ENCODE measurements around the gene ADAMTS12.

ADAMTS12 gene

GRCh38 chr5:33531037-33531298, 360.8 kb downstream of the ADAMTS12 start:
- H3K4me3 ChIP-seq (ENCODE audit: low read depth, low read length) = no peak overlapping the region
- in situ Hi-C loops (cut with HindIII; ENCODE audit: low sequenced_read_pairs) = no loop called here
- TF ChIP-seq, protein P1, sequence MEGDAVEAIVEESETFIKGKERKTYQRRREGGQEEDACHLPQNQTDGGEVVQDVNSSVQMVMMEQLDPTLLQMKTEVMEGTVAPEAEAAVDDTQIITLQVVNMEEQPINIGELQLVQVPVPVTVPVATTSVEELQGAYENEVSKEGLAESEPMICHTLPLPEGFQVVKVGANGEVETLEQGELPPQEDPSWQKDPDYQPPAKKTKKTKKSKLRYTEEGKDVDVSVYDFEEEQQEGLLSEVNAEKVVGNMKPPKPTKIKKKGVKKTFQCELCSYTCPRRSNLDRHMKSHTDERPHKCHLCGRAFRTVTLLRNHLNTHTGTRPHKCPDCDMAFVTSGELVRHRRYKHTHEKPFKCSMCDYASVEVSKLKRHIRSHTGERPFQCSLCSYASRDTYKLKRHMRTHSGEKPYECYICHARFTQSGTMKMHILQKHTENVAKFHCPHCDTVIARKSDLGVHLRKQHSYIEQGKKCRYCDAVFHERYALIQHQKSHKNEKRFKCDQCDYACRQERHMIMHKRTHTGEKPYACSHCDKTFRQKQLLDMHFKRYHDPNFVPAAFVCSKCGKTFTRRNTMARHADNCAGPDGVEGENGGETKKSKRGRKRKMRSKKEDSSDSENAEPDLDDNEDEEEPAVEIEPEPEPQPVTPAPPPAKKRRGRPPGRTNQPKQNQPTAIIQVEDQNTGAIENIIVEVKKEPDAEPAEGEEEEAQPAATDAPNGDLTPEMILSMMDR (IDR thresholded peaks at IDR 0.05; ENCODE audit: low read depth, low read length, missing control alignments) = no peak
- DNase-seq (ENCODE audit: low read depth) = no peak

- H3K4me3 ChIP-seq (ENCODE audit: low read depth, low read length) = no peak overlapping the region
- no peak for DNase-seq (ENCODE audit: low read depth)
- TF ChIP-seq, protein P1 (IDR thresholded peaks at IDR 0.05; ENCODE audit: low read depth, low read length, missing control alignments) = no peak
- in situ Hi-C loops (cut with HindIII; ENCODE audit: low sequenced_read_pairs) = no loop called here
These were observed 361.4 kb downstream of the ADAMTS12 start for GRCh38 chr5:33530183-33531036.

GRCh38 chr5:33527696-33528095, 364.1 kb downstream of the ADAMTS12 start:
- no peak overlapping the region for H3K4me3 ChIP-seq (ENCODE audit: low read depth, low read length)
- DNase-seq (ENCODE audit: low read depth) = no peak
- TF ChIP-seq, protein P1 (IDR thresholded peaks at IDR 0.05; ENCODE audit: low read depth, low read length, missing control alignments) = no peak
- in situ Hi-C loops (cut with HindIII; ENCODE audit: low sequenced_read_pairs) = no loop called here

GRCh38 chr5:33526755-33527154, 365.0 kb downstream of the ADAMTS12 start:
- TF ChIP-seq, protein P1 (IDR thresholded peaks at IDR 0.05; ENCODE audit: low read depth, low read length, missing control alignments) = no peak
- H3K4me3 ChIP-seq (ENCODE audit: low read depth, low read length) = no peak overlapping the region
- no peak for DNase-seq (ENCODE audit: low read depth)
- in situ Hi-C loops (cut with HindIII; ENCODE audit: low sequenced_read_pairs) = no loop called here

DNA sequence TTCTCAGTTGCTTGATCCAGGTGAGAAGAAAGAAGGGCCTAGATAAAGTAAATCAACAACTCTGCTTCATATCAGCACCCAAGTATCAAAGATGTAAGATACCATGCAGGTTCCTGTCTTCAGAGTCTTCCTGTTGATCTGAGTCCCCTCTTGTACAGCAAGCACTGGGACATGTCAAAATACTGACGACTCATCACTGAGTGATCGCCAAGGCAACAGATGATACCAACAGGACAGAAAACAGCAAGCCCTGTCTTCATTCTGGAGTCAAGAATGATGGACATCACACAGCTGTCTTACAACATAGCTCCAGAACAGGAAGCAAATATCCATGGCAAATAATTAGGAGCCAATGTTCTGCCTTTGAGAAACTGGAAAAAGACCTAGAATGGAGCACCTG, 367.3 kb downstream of the ADAMTS12 start:
- no peak overlapping the region for H3K4me3 ChIP-seq (ENCODE audit: low read depth, low read length)
- in situ Hi-C loops (cut with HindIII; ENCODE audit: low sequenced_read_pairs) = no loop called here
- DNase-seq (ENCODE audit: low read depth) = no peak
- TF ChIP-seq, protein P1 (IDR thresholded peaks at IDR 0.05; ENCODE audit: low read depth, low read length, missing control alignments) = no peak

DNA sequence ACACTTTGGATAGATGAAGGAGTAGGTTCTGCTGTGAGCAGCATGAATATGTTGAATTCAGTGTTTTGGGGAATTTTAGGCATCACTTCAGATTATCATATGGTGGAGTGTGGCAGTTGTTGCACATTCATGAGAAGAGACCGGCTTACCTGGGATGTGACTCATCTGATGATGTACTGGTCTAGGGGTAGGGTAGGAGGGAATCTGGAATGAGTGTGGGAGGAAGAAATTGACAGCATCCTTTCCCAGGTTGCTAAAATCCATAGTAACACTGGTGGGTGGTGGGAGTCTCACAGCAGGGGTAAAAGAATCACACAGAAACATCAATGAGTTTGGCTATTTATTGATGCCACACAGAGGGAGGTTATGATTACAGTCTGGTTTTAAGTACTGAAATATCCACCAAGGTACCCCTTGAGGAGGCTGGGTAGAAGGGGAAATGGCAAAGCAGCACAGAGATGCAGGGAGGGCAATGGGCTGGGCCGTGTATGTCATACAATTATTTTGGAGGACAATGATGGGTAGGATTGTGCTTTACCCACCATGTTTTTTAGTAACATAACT, 368.5 kb downstream of the ADAMTS12 start:
- no peak for DNase-seq (ENCODE audit: low read depth)
- H3K4me3 ChIP-seq (ENCODE audit: low read depth, low read length) = no peak overlapping the region
- TF ChIP-seq, protein P1 (IDR thresholded peaks at IDR 0.05; ENCODE audit: low read depth, low read length, missing control alignments) = no peak
- in situ Hi-C loops (cut with HindIII; ENCODE audit: low sequenced_read_pairs) = no loop called here

Measured in astrocyte of the cerebellum (primary cell).